Measurements from ENCODE around the gene NSUN7.

Gene NSUN7

GRCh38 chr4:40733752-40734151 lies 16.0 kb upstream of the NSUN7 start:
- DNase-seq (ENCODE audit: extremely low read depth in 1 of 2, low read depth in 1 of 2) = no peak

- no peak for DNase-seq (ENCODE audit: extremely low read depth in 1 of 2, low read depth in 1 of 2)
These were observed 15.3 kb upstream of the NSUN7 start for GRCh38 chr4:40734497-40734896.

- DNase-seq (ENCODE audit: extremely low read depth in 1 of 2, low read depth in 1 of 2) = no peak
These were observed 12.8 kb upstream of the NSUN7 start for GRCh38 chr4:40736910-40737309.

- no peak for DNase-seq (ENCODE audit: extremely low read depth in 1 of 2, low read depth in 1 of 2)
These were observed 11.9 kb upstream of the NSUN7 start for GRCh38 chr4:40737879-40738278.

GRCh38 chr4:40739347-40739746 lies 10.4 kb upstream of the NSUN7 start:
- DNase-seq (ENCODE audit: extremely low read depth in 1 of 2, low read depth in 1 of 2) = no peak

GRCh38 chr4:40744218-40744617 lies 5.5 kb upstream of the NSUN7 start:
- DNase-seq (ENCODE audit: extremely low read depth in 1 of 2, low read depth in 1 of 2) = no peak

GRCh38 chr4:40745285-40745984 lies 4.3 kb upstream of the NSUN7 start:
- DNase-seq (ENCODE audit: extremely low read depth in 1 of 2, low read depth in 1 of 2) = no peak

- DNase-seq (ENCODE audit: extremely low read depth in 1 of 2, low read depth in 1 of 2) = no peak
These were observed 2.4 kb upstream of the NSUN7 start for GRCh38 chr4:40747207-40747835.

GRCh38 chr4:40750461-40751258 lies 905 bp downstream of the NSUN7 start:
- DNase-seq (ENCODE audit: extremely low read depth in 1 of 2, low read depth in 1 of 2) = no peak

GRCh38 chr4:40755616-40756015 lies 5.9 kb downstream of the NSUN7 start:
- no peak for DNase-seq (ENCODE audit: extremely low read depth in 1 of 2, low read depth in 1 of 2)

GRCh38 chr4:40763228-40763716 lies 13.5 kb downstream of the NSUN7 start:
- no peak for DNase-seq (ENCODE audit: extremely low read depth in 1 of 2, low read depth in 1 of 2)

- DNase-seq (ENCODE audit: extremely low read depth in 1 of 2, low read depth in 1 of 2) = no peak
These were observed 19.5 kb downstream of the NSUN7 start for GRCh38 chr4:40769266-40769665.

GRCh38 chr4:40778090-40778489 lies 28.3 kb downstream of the NSUN7 start:
- no peak for DNase-seq (ENCODE audit: extremely low read depth in 1 of 2, low read depth in 1 of 2)

- no peak for DNase-seq (ENCODE audit: extremely low read depth in 1 of 2, low read depth in 1 of 2)
These were observed 33.1 kb downstream of the NSUN7 start for GRCh38 chr4:40782876-40783275.

- no peak for DNase-seq (ENCODE audit: extremely low read depth in 1 of 2, low read depth in 1 of 2)
These were observed 36.0 kb downstream of the NSUN7 start for GRCh38 chr4:40785727-40786126.

GRCh38 chr4:40788331-40788730 lies 38.6 kb downstream of the NSUN7 start:
- DNase-seq (ENCODE audit: extremely low read depth in 1 of 2, low read depth in 1 of 2) = no peak

GRCh38 chr4:40789031-40789430 lies 39.3 kb downstream of the NSUN7 start:
- no peak for DNase-seq (ENCODE audit: extremely low read depth in 1 of 2, low read depth in 1 of 2)

GRCh38 chr4:40789771-40790170 lies 40.0 kb downstream of the NSUN7 start:
- no peak for DNase-seq (ENCODE audit: extremely low read depth in 1 of 2, low read depth in 1 of 2)

- no peak for DNase-seq (ENCODE audit: extremely low read depth in 1 of 2, low read depth in 1 of 2)
These were observed 50.3 kb downstream of the NSUN7 start for GRCh38 chr4:40800064-40800463.

- DNase-seq (ENCODE audit: extremely low read depth in 1 of 2, low read depth in 1 of 2) = no peak
These were observed 54.8 kb downstream of the NSUN7 start for GRCh38 chr4:40804598-40804997.

- no peak for DNase-seq (ENCODE audit: extremely low read depth in 1 of 2, low read depth in 1 of 2)
These were observed 59.2 kb downstream of the NSUN7 start for GRCh38 chr4:40808926-40809457.
